Loucy (cell line): ENCODE measurements around the gene KBTBD12.

Experiments
- CTCF ChIP-seq: fragments of 200-600 bp; sonication (generic); conservative IDR thresholded peaks from 2 replicates; pipeline ENCODE4 v1.5.1; 2014; ENCODE audit warnings: mild to moderate bottlenecking, antibody characterized with exemption, low read length
- EZH2phosphoT487 ChIP-seq: fragments of 200-600 bp; IDR thresholded peaks from 2 replicates; pipeline ENCODE4 v1.6.1; 2018; ENCODE audit warnings: antibody characterized with exemption, mild to moderate bottlenecking, moderate library complexity, borderline replicate concordance

GRCh38 chr3:128006061-128007032 lies 91.3 kb downstream of the KBTBD12 start:
- no peak for TF ChIP-seq CTCF
- TF ChIP-seq EZH2phosphoT487 = no peak
